ENCODE data around the gene CDK9.

GRCh38 chr9:127794001-127794791, 8.4 kb downstream of the CDK9 start:
- no peak for TF ChIP-seq YY1 (IDR thresholded peaks at IDR 0.05; ENCODE audit: insufficient read depth, insufficient read length)
- no peak for TF ChIP-seq SUZ12 (IDR thresholded peaks at IDR 0.05; ENCODE audit: extremely low read depth, insufficient read depth, insufficient read length)
